ENCODE results near the gene OGFR.

The OGFR gene

DNA sequence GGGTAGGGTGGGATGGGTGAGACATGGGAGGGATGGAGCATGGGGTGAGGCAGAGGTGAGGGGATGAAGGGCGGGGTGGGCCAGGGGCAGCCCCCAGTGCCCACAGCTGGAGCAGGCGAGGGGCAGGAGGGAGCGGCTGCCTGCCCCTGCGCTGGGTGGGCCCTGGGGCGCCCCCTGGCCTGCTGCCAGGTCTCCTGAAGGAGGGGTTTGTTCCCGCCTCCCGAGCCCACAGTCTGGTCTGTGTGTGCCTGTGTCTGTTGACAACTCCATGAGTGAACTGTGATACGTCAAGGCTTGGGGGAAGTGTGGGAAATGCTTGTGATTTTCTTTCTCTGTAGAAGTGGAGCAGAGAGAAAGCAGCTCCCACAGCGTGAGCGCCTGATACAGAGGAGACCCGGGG is 19.2 kb upstream of the OGFR start:
- DNase-seq: no peak

DNA sequence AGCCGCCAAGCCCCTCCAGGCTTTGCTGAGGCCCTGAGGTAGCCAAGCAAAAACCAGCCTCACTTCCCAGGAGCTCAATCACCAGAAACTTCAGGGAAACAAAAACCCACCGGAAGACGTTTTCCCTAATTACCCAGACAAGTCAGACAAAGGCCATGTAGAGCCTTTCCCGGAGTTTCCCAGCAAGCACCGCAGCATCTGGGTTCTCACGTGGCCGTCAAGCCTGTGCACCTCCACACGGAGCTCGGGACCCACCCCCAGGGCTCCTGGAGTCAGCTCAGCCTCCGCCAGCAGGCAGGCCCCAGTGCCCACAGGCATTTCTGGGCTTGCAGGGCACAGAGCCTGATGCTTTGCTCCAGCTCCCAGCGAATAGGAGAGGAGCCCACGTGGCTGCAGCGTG is 18.5 kb upstream of the OGFR start:
- no peak for DNase-seq

DNA sequence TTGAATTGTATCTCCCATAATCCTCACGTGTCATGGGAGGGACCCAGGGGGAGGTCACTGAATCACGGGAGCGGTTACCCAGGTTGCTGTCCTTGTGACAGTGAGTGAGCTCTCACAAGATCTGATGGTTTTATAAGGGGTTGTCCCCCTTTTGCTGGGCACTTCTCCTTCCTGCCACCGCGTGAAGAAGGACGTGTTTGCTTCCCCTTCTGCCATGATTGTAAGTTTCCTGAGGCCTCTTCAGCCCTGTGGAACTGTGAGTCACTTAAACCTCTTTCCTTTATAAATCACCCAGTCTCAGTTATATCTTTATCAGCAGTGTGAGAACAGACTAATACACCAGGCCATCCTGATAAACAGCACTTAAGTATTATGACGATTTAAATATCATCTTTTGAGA is 17.3 kb upstream of the OGFR start:
- DNase-seq: peak in 1 of 2 donors; percentile 58

DNA sequence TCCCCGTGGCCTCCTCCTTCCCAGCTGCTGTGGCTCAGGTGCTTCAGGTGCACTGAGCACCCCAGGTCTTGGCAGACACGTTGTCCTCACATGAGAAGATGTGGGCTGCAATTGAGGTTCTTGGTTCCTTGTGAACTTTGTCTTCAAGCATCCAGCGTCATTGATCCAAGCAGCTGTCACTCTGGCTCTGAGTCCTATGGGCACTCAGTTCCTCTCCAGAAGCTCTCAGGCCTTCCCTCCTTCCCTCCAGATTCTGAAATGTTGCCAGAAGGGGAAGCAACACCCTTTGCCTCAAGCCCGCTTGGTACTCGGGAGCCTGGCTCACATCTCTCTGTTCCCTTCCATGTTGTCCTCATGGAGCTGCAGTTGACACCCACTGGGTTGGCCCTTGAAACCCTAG is 16.8 kb upstream of the OGFR start:
- no peak for DNase-seq

DNA sequence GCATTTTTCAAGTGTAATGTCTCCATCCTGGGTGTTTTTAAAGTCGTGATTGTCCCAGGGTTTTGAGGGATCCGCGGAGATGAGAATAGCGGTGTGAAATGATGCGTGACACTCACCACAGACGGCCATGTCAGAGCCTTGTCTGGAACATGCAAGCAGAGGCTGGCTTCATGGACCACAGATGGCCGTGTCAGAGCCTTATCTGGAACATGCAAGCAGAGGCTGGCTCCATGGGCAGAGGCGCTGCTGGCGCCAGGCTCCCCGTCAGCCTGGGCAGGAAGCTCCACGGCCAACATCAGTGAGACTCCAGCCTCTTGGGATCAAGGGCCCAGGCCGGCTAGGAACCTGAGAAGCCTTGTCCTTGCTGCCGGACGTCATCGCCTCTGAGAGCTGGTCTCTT is 16.0 kb upstream of the OGFR start:
- DNase-seq: no peak

DNA sequence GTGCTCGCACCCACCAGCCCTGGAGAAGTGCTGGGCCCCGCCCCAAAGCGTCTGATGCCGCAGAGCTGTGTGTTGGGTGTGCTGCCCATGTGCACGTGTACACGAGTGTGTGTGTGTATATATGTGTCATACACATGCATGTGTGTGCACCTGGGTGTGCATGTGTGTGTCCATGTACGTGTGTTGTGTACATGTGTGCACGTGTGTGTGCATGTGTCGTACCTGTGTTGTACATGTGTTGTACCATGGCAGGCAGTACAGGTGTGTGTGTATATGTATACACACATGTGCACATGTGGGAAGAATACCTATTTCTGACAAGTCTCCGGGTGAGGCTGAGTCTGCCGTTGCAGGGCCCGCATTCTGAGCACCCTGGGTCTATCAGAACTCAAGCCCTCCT is 14.6 kb upstream of the OGFR start:
- no peak for DNase-seq

DNA sequence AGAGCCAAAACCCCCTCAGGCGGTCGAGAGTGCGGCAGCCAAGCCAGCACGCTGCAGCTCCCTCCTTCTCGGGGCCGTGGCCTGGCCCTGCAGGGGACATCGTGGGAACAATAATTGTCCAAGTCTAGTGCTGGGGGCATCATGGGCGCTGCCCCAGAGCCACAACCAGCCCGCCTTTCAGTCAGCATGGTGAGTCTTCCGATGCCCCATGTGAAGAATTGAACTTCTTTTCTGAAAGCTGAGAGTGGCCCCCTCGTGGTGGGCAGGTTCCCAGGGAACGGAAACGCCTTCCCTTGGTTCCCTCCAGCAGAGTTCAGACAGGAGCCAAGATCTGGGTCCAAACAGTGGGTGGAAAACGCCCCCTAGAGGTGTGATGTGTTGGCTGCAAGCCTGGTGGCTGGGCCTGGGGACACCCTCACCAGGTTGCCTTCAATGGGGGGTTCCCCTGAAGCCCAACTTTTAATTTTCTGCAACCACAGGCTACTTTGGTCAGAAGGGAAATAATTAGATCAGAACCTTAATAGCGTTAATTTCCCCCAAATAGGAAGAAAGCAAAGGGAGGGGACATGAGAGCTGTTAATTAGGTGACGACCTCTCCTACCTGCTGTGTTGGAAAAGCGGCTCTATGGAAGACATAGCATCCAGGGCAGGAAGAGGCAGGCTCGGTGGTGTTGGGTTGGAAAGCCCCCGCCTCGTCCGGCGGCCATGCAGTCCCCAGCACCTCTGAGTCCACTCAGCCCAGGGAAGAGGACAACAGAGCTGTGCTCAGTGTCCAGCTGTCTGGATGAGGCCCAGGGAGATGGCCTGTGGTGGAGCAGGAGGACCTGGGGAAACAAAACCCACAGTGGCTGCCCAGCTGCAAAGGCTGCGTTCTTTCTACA is 13.1 kb upstream of the OGFR start:
- DNase-seq: peak; percentile 72 to 80

DNA sequence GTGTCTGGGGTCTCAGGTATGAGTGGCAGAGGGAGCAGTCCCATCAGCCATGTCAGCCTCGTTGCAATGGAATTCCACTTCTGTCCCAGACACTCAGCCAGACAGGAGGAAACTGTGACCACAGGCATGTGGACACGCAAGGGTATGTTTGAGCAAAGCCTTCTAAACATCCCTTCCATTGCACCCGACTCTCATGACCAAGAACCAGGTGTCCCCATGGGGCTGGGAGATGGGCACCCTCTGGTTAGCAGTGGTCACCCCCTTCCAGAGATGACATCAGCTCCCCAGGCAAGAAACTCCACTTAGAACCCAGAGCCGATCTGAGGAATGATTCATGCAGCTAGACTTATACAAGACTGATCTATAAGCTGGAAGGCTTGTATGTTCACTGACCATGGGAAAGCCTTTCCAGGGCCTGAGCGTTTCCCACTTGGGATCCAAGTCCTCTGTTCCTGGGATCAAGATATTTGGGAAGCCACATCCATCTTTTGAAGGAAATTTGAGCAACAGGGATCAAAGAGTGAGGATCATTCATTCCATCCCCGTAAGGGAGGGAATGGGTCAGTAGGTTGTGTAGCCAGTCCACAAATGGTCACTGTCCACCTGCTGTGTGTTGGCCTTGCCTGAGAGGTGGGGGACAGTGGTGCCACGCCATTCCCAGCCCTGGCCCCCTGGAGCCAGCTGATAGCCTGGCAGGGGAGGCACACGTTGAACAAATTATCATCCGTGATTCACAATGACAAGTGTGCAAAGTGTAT is 12.3 kb upstream of the OGFR start:
- no peak for DNase-seq

DNA sequence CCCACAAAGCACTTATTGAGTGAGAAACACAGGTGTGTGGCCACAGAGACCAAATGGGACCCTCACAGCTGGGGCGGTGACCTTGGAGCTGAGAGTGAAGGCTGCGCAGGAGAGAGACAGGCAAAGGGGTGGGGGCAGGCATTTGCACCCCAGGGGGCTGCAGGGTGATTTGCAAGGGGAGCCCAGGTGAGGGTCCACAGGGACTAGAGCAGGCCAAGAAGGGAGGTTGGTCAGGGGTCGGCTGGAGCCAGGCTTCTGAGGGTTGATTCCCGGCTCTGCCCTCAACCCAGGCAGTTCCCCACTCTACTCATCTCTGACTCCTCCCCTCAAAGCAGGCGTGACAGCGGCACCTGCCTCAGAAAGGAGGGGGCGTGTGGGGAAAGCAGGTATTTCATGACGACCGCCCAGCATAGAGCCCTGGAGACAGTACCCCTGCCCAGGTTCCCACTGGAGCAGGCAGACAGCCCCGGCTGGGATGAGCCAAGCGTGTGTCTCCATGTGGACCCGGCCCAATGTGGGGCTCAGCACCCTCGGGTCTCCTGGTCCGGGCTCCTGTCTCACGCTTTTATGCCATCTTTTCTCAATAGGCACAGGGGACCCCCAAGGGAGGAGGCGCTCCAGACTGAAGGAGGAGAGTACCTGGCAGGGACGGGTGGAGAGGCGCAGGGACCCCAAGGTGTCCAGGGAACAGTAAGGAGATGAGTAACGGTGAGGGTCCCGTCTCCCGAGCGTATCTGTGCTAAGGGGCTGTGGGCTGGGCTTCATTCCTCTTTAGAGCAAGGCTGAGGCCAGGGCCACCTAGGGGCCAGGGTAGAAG is 11.5 kb upstream of the OGFR start:
- DNase-seq: no peak

DNA sequence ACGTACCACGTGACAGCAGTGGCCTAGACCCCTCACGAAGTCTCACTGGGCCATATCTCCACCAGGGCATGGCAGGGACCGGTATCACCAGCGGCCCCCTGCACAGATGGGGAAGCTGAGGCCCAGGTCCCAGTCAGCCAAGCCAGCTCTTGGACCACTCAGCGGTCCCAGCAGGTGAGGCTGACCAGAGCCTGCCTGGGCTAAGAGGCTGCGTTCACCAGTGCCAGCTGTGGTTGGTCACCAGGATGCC is 11.0 kb upstream of the OGFR start:
- no peak for DNase-seq

DNA sequence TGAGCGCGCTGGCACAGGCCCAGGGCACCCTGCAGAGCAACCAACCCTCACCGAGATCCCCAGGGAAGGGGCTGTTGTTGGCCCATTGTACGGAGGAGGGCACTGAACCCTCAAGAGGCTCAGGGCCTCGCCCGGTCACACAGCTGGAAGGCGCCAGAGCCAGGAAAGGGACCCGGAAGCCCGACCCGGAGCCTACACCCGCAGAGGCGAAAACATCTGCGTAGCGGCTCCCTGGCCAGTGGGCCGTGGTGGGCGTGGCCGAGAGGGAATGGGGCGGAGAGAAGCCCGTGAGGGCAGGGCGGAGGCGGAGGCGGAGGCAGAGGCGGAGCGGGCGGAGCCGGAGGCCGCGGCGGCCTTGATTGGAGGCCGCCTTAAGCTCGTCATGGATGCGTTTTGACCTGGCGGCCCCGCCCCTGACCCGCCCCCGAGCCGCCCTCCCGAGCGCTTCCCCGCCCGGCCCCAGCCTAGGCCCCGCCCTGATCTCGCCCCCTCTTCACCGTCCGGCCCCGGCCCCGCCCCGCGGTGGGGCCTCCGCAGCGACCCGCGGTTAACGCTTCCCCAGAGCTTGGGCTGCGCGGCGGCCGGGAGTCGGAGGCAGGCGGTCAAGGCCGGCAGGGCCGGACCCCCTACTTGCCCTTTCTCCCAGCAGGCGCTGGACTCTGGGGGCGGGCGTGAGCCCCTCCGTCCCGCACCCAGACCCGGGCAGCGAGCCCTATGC is 10.5 kb upstream of the OGFR start:
- DNase-seq: peak; percentile 95 to 96

DNA sequence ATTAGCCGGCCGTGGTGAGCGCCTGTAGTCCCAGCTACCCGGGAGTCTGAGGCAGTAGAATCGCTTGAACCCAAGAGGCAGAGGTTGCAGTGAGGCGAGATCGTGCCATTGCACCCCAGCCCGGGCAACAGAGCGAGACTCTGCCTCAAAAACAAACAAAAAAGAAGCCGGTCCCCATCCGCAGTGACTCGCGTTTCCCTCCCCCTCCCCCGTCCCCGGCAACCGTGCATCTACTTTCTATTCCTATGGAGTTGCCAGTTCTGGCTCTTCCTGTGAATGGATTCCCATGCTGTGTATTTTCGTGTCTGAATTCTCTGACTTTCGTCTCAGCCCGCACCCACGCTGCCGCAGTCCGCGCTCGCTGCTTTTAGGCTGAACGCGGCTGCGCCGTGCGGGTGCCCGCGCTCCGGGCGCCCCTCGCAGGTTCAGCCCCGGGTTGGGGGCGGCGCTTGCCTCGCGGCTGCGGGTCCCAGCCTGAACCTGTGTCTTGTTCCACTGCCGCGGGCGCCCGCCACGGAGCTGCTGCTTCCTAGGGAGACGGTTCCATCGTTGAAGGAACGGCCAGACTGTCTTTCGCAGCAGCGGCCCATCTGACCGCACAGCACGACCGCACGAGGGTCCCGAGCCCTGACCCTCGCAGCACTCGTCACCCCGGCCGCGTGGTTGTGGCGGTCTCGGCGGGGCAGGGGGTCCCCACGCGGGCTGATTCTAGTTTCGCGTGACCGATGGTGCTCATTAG is 9.4 kb upstream of the OGFR start:
- peak; percentile 65 to 68 for DNase-seq

DNA sequence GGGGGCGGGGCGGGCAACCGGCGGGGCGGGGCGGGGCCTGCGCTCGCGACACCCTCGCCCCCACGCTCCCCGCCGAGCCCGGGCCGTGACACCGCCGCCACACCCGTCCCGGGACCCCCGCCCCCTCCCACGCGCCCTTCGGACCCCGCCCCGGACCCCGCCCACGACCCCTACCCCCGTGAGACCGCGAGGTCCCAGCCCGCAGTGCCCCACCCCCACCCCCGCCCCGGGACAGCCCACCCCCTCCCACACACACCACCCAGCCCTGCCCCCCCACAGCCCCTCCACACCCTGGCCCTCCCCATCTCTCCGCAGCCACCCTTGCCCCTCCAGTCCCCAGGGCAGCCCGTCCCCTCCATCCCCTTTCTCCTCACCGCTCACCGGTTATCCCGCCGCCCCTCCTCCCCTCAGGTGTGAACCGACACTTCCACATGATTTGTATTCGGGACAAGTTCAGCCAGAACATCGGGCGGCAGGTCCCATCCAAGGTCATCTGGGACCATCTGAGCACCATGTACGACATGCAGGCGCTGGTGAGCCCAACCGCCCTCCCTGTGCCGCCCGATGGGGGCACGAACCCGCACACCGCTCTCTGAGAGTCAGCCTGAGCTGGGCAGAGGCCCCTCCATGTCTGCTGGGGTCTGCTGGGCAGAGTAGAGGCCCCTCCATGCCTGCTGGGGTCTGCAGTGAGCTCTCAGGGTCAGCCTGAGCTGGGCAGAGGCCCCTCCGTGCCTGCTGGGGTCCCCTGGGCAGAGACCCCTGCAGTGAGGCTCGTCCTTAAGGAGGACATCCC is 7.7 kb upstream of the OGFR start:
- no peak for DNase-seq

DNA sequence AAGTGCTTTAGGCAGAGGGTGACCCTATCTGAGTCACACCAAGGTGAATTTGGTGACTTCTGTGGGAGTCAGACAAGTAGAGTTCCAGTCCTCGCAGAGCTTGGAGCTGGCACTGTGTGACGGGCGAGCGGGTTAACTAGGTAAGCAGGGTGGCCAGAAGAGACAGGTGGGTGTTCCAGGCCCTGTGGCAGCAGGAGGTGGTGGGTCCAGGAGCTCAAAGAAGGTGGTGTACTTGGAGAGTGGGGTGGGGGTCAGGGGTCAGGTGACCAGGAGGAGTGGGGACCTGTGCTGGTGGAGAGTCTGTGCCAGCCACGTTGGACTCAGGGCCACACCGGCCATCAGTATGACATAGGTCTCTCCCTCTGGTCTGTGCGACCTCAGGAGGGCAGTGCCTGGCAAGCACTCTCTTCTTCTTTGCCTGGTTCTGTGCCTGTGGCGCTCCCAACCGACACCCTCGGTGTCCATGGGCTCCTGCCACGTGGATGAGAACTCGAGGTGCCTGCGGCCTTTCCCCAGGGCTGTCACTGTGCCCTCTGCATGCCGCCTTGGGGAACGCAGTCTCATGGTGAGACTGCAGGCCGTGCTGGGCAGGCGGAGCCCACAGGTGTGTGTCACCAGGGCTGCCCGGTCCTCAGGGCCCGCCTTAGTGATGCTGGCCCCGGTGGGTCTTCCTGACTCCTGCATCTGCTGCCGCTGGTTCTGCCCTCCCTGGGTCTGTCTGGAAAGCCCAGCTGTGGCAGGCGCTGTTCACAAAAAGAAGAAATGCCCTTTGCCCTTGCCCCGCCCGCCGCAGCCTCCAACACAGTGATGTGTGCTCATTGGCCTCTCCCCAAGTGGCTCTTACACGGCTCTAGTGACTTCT is 6.7 kb upstream of the OGFR start:
- DNase-seq: no peak

DNA sequence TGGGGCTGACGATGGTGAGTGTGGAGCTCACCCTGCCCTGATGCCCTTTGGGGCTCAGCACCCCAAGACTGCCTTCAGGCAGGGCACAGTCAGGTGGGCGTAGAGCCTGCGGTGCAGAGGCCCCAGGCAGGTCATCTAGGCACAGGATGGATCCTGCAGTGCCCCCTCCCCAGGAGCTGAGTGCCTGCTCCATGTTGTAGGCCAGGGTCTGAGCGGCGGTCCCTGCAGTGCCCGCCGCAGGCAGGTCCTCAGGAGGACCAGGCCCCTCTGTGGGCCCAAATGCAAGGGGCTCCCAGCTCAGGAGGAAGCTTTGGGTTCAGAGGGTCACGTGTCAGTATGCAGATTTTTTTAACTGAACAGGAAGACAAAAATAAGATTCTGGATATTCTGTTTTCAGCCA is 5.6 kb upstream of the OGFR start:
- no peak for DNase-seq

DNA sequence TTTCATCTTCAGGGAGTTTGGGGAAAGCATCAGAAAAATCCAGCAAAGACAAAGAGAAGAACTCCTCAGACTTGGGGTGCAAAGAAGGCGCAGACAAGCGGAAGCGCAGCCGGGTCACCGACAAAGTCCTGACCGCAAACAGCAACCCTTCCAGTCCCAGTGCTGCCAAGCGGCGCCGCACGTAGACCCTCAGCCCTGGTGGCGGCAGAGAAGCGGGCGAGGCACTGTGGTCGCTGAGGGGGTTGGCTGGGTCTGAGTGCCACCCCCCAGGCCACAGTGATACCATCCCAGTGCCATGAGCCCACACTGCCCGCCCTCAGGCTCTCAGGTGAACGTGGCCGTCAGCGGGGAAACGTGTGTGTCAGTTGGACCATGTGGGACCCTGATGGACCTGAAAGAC is 5.2 kb upstream of the OGFR start:
- DNase-seq: no peak

DNA sequence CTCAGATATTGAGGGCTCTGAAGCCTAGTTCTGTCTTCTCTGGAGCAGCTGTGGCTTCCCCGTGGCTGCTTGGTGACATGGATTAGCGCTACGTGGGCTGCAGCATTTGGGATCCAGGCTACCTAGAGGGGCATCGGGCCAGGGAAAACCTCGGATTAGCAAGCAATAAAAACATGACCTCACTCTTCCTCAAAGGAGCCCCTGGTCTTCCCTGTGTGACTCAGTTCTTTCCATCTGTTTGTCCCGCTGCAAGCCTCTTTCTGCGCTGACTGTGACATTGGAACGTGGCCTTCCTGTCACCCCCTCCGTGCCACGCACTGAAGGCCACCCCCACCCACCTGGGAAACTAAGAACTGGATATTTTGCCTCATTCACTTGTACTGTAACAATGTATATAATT is 4.8 kb upstream of the OGFR start:
- no peak for DNase-seq

DNA sequence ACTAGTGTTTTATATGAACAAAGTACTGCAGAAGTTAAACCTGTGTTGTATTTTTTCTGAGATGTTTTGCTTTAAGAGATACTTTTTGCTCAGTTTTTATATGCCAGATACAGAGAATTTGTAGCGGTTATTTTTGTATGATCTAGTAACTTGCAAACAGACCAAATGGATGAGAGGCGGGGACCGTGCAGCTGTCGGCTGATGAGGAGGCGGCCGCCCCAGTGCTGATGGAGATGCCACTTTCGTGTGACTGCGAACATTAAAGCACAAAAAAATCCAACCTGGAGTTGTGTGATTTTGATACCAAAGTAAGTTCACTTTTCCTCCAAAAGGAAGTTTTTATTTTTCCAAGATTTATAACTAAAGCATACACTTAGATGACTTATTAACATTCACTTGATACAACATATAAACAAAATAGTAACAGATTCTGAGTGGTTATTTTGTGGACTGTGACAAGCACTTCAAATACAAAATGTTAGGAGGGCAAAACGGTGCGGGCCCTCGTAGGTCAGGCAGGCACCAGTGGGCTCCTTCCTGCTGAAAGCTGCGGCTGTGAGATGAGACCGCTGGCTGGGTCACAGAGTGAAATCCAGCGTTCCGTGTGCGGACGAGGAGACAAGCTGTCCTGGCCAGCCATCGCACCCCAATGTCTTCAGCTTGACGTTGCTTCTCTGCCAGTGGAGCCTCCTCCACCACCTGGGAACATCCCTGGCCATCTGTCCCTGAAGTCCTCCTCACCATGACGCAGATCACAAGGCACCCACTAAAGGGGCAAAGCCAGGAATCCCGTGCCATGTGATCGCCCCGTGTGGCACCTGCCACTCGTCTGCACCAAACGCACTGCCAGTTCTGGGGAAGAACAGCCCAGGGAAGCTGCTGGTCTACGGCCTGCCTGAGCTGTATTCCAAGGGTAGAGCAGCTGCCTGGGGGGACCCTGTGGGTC is 4.0 kb upstream of the OGFR start:
- DNase-seq: no peak

DNA sequence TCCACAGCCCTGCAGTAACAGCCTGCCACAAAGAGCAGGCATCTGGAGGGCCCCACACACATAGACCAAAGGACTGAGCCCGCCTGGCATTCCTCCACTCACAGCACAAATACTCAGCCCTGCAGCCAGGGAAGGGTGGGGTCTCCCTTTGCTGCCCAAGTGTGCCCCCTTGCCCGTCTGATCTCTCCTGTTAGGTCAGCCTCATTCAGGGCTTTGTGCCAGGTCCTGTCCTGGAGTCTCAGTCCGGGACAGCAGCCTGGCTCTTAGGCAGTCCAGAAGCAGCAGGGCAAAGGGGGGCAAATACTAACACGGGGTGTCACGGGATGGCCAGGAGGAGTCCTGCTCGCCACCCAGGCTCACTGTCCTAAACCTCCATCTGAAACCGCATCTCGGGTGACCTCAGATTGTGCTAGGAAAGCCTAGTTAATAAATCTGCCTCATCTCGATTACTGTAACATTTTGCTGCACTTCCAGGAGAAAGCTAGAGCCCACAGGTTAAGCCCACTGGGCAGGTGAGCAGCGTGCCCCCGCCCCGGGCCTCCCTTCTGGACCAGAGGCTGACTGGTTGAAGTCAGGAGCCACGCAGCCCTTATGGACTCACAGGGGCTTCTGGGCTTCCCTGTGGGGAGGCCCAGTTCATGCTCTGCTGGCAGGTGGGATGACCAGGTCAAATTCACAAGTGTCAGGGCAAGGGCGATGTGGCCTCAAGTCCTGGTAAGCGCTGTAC is 3.2 kb upstream of the OGFR start:
- DNase-seq: no peak
